ENCODE measurements around the gene ATXN7. TPM values are rescaled to one million over a fixed set of nuclear protein-coding genes. Genes with fewer than 3 reads are reported as not detected.

Gene ATXN7
- total RNA-seq, 1 donor from 2014 or later, result 12.7 TPM

DNA sequence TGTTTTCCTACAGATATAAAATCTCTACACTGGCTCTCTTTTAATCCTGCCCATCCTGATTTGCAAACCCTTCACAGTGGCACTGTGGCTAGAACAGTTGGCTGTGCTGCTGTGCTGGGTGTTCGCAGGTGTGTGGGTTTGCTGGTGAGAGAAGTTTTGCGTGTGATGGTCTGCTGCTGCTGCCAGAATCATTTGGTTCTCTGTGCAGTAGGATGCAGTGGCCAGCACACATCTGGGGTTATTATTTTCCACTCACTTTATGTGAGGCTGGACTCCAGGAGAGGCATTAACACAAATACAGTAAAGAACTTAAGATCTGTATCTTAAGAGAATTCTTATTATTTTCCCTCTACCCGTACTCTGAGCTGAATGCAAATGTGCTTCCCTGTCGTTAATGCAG lies 175.7 kb downstream of the ATXN7 start:
- DNase-seq (ENCODE audit: low spot score) (no peak), ATAC-seq (no peak)

DNA sequence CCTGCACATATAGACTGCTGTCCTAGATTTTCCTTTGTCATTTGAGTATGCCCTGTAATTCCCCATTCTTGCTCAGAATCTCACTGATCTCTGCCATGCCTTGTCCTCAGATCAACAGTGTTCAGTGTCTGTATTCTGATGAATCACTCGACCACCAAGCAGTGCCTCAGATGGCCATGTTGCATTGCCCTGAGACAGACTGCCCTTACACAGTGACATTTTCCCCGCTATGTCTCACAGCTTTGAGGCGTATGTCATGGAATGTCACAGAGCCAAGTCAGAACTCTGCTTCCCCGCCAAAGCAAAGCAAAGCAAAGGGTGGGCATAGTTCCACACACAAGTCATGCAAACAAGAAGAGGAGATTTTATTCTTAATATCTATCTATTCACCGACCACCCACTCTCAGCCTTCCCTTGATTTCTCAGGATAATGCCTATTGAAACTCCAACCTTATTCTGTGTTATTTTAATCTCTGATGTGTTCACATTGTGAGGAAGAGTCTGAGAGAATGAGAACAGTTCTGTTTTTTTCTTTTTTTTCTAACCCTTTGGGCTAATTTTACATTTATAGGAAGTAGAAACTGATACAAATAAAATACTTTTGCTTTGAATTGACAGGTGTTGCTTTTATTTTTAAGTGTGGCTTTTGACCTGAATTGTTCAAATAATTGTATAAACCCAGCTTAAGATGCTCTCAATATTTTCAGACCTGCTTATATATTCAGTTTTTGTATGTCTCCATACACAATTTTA lies 176.5 kb downstream of the ATXN7 start:
- no peak for DNase-seq (ENCODE audit: low spot score)
- ATAC-seq, result no peak

DNA sequence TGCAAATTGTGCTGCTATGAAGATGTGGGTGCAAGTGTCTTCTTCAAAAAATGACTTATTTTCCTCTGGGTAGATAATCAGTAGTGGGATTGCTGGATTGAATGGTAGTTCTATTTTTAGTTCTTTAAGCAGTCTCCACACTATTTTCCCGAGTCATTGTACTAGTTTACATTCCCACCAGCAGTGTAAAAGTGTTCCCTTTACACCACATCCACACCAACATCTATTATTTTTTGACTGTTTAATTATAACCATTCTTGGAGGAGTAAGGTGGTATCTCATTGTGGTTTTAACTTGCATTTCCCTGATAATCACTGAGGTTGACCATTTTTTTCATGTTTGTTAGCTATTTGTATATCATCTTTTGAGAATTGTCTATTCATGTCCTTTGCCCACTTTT lies 179.3 kb downstream of the ATXN7 start:
- DNase-seq (ENCODE audit: low spot score), result no peak
- ATAC-seq, result no peak

DNA sequence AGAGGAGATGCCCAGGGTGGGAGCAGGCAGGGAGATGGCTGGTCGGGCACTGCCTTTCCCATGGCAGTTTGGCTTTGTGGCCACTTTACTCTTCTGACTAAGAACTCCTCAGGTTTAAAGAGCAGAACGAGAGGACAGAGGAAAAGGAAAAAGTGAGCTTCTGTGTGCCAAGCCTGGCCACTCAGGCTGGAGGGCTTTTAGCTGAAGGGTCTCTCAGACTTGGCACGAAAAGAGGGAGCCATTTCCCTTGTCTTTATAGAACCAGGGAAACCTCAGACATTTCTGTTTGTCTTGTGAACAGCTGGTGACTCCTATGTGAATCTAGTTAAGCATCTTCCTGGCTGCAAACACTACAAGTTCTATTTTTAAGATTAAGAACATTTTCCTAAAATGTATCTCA lies 182.9 kb downstream of the ATXN7 start:
- ATAC-seq (no peak), DNase-seq (ENCODE audit: low spot score) (no peak)

DNA sequence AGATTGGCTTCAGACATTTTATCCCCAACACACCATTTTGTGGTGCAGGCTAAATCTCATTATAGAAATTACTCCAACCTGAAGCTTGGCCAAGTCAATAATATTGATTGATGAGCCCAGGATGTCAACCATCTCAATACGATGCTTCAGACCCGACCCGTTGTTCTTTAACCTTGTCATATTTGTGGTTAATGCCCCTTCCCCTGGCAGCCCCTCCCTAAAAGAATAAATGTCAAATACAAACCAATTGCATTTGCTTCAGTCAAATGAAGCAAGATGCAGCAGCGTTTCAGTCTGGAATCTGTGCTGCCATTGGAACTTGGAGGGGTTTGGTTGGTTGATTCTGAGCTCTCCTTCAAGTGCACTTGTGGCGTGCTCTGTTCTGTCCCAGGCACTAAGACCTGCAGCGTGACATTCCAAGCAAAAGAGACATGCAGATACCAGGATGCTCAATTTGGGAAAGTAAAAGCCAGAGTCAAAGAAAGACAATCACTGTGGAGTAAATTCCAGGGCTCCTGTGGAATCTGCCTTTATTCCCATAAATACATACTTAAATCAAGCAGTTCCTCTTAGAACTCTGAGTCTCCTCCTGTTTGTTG lies 183.4 kb downstream of the ATXN7 start:
- ATAC-seq (no peak), DNase-seq (ENCODE audit: low spot score) (no peak)

DNA sequence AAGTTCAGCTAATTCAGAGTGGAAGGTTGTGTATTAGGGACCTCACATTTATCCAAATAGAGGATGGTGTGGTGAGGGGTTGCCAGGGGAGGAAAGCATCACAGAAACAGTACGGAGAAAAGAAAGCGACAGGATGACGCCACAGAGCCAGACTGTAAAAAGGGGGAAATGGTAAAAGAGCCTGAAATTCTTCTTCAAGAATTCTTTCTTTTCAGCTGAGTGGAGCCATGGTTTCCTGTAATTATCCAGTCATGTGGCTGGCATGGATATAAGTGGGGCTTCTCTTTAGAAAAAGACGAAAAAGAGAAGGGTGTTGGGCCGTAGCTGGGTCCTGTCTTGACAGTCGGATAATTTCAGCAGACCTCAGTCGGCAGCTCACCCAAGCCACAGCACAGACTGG lies 184.1 kb downstream of the ATXN7 start:
- ATAC-seq (no peak), DNase-seq (ENCODE audit: low spot score) (no peak)

DNA sequence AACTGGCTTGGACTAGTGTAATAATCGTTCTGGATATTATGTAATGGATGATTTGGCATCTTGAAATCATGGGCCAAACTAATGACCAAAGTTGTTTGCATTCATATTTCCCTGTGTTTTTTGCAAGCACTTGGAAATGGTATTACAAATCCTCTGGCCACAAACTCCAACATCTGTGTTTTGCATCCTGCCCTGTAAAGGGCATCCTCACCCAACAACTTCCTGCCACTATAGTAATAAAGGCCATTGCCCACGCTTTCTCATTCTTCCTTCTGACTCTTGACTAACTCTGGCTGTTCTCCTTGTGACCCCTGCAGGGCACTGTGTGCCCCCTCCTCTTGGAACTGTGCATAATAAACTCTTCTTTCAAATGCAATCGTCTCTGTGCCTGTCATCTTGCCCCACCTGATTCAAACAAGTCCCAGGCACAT lies 185.0 kb downstream of the ATXN7 start:
- ATAC-seq (no peak), DNase-seq (ENCODE audit: low spot score) (no peak)

DNA sequence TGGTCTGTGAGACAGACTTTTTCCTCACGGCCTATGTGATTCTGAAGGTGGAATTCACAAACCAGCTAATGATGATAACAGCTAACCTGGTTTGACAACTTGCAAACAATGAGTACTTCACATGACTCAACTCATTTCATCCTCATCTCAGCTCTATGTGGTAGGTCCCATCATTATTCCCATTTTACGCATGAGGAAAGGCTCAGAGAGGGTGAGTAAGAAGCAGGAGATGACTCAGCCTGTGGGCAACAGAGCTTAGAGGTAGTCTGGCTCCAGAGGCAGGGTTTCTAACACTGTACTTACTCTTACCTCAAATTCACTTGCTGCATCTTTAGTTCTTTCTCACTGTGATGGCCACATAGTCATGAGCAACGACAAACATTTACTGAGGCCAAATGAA lies 185.5 kb downstream of the ATXN7 start:
- ATAC-seq, result no peak
- no peak for DNase-seq (ENCODE audit: low spot score)

DNA sequence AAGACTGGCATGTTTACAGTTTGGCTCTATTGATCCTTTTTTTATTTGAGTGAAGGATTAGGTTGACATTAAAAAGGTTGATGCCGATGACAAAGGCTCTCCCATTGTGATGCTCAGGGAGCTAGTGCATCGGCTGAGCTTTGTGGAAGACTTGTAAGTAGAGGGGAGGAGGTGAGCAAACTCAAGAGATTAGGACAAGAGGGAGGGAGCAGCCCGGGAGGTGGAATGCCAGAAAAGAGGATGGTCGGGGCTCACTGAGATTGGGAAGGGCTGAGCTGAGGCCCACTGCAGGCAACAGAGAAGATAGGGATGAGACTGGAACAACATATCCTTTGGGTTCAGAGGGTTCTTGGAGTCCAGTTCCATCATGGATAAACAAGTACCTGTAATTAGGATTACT lies 186.2 kb downstream of the ATXN7 start:
- ATAC-seq (no peak), DNase-seq (ENCODE audit: low spot score) (no peak)

Other genes with a start within 250 kb of the ATXN7 start
- not detected for gene SNTN, start 211.2 kb upstream of the ATXN7 start, total RNA-seq
- gene C3orf49, start 44.6 kb upstream of the ATXN7 start, total RNA-seq, result not detected
- gene THOC7, start 62 bp upstream of the ATXN7 start, total RNA-seq, result 20.8 TPM
- not detected for gene SCAANT1, start 48.5 kb downstream of the ATXN7 start, total RNA-seq
- gene PSMD6, start 159.6 kb downstream of the ATXN7 start, total RNA-seq, result 31.8 TPM